Activated CD8-positive, alpha-beta memory T cell treated with anti-CD3 and anti-CD28 coated beads for 36 hours (primary cell): ENCODE measurements around the gene INO80E. TPM values are rescaled to one million over a fixed set of nuclear protein-coding genes. Genes with fewer than 3 reads are reported as not detected.

Source experiments
- CTCF ChIA-PET: fragments of 350-600 bp; sonication (Branson Sonifier 250); formaldehyde crosslinking; loops from one replicate; lab custom pipeline; 2021; ENCODE audit warnings: antibody characterized with exemption; lab: Charles Lee
- POLR2A ChIA-PET: fragments of 350-600 bp; sonication (Branson Sonifier 250); formaldehyde crosslinking; loops from one replicate; lab custom pipeline; 2021; ENCODE audit warnings: antibody characterized with exemption; lab: Charles Lee
- total RNA-seq, 2 experiments: library from RNA; stranded (reverse); gene quantifications; one replicate each; pipeline ENCODE4 v1.2.3, GENCODE V29; 2021

The INO80E gene
- total RNA-seq, 2 experiments from 2014 or later, result 119 to 123 TPM

GRCh38 chr16:29973384-29974246, 22.4 kb upstream of the INO80E start, which contains the start of gene TAOK2:
TSS of gene TAOK2 (plus strand) at chr16:29973868. CDS start at chr16:29977773, 3,905 bp downstream.
- CTCF ChIA-PET, result interaction anchor here (1.1 to 3.0 kb wide), 4 partner anchors 12 to 273 kb away, joined by 3 to 14 read pairs (median 4); partner anchors contain the start of genes PAGR1 and TMEM219
- POLR2A ChIA-PET, result interaction anchor here (0.5 to 2.2 kb wide), 8 partner anchors 11 to 308 kb away, joined by 4 to 17 read pairs (median 8); partner anchors contain the start of genes ALDOA, ASPHD1, HIRIP3 and INO80E

GRCh38 chr16:29974291-29975133, 21.5 kb upstream of the INO80E start:
- CTCF ChIA-PET, result interaction anchor here (1.2 to 3.0 kb wide), 3 partner anchors 13 to 139 kb away, joined by 3 to 14 read pairs (median 4); partner anchors contain the start of genes INO80E and TMEM219
- POLR2A ChIA-PET, result interaction anchor here (1.3 to 1.8 kb wide), 2 partner anchors 12 to 75 kb away, joined by 5 to 12 read pairs; partner anchors contain the start of genes ASPHD1 and SEZ6L2

GRCh38 chr16:29975134-29975538, 20.9 kb upstream of the INO80E start:
- ChIA-PET CTCF (interaction anchor here (1.2 to 1.3 kb wide), 2 partner anchors 21 to 140 kb away, joined by 3 to 4 read pairs; partner anchors contain the start of gene INO80E), POLR2A (interaction anchor here (0.8 kb wide), 1 partner anchor 19 kb away, joined by 3 read pairs; no protein-coding TSS in a partner anchor)

- ChIA-PET POLR2A (interaction anchor here (0.6 to 0.8 kb wide), 2 partner anchors 18 to 576 kb away, joined by 3 read pairs; no protein-coding TSS in a partner anchor), CTCF (interaction anchor here (0.6 to 1.3 kb wide), 4 partner anchors 21 to 171 kb away, joined by 3 to 4 read pairs (median 4); partner anchors contain the start of gene INO80E)
Measured at GRCh38 chr16:29975811-29976511, 20.1 kb upstream of the INO80E start.

GRCh38 chr16:29977063-29977825, 18.8 kb upstream of the INO80E start:
- CTCF ChIA-PET, result interaction anchor here (0.9 kb wide), 1 partner anchor 20 kb away, joined by 3 read pairs; no protein-coding TSS in a partner anchor
- POLR2A ChIA-PET, result interaction anchor here (0.6 to 1.2 kb wide), 2 partner anchors 8 to 38 kb away, joined by 3 read pairs; no protein-coding TSS in a partner anchor

GRCh38 chr16:29978081-29978480, 18.0 kb upstream of the INO80E start:
- CTCF ChIA-PET, result no interaction called here
- POLR2A ChIA-PET, result no interaction called here

GRCh38 chr16:29978564-29979270, 17.3 kb upstream of the INO80E start:
- ChIA-PET POLR2A (no interaction called here), CTCF (no interaction called here)

GRCh38 chr16:29982560-29983419, 13.3 kb upstream of the INO80E start:
- POLR2A ChIA-PET, result no interaction called here
- CTCF ChIA-PET, result interaction anchor here (1.5 kb wide), 1 partner anchor 11 kb away, joined by 3 read pairs; no protein-coding TSS in a partner anchor

GRCh38 chr16:29983420-29984136, 12.5 kb upstream of the INO80E start:
- ChIA-PET CTCF (no interaction called here), POLR2A (no interaction called here)

GRCh38 chr16:29984137-29984763, 11.8 kb upstream of the INO80E start:
- ChIA-PET POLR2A (no interaction called here), CTCF (no interaction called here)

- ChIA-PET POLR2A (no interaction called here), CTCF (no interaction called here)
Measured at GRCh38 chr16:29984764-29985147, 11.3 kb upstream of the INO80E start.

- POLR2A ChIA-PET, result interaction anchor here (1.0 kb wide), 1 partner anchor 8 kb away, joined by 3 read pairs; no protein-coding TSS in a partner anchor
Measured at GRCh38 chr16:29985271-29985811, 10.7 kb upstream of the INO80E start.

GRCh38 chr16:29986231-29986630, 9.8 kb upstream of the INO80E start:
- POLR2A ChIA-PET, result interaction anchor here (1.0 kb wide), 1 partner anchor 9 kb away, joined by 3 read pairs; no protein-coding TSS in a partner anchor

More at GRCh38 chr16:29985271-29985811, 10.7 kb upstream of the INO80E start:
- CTCF ChIA-PET, result no interaction called here

GRCh38 chr16:29986931-29987330, 9.1 kb upstream of the INO80E start:
- CTCF ChIA-PET, result no interaction called here
- POLR2A ChIA-PET, result no interaction called here

More at GRCh38 chr16:29986231-29986630, 9.8 kb upstream of the INO80E start:
- CTCF ChIA-PET, result no interaction called here
